GM13976 (cell line): ENCODE data around the gene ESPN.
"Not testable (repeated sequence)": the region's sequence is repeated elsewhere in the genome, so short reads cannot be mapped to it uniquely, and the experiment has no call there.

Source experiments
- DNase-seq: peaks from one replicate; pipeline ENCODE4 v3.0.0; 2012; ENCODE audit warnings: low spot score
- CTCF ChIP-seq: IDR thresholded peaks from 2 replicates; pipeline ENCODE4 v1.5.1; 2012; ENCODE audit warnings: borderline replicate concordance, mild to moderate bottlenecking; ENCODE audit not compliant: insufficient read depth; ENCODE audit errors: extremely low read depth, missing control alignments, control extremely low read depth
- in situ Hi-C: fragments of 300-500 bp; cut with MboI; formaldehyde crosslinking; loops from one replicate; pipeline ENCODE4 v1.12.0; 2022; ENCODE audit warnings: low sequenced_read_pairs, mixed read lengths, inconsistent platforms; ENCODE audit not compliant: unreplicated experiment

The ESPN gene

GRCh38 chr1:6386371-6386949 lies 38.1 kb upstream of the ESPN start:
- no peak for DNase-seq
- in situ Hi-C loops, result no loop called here
- no peak for TF ChIP-seq CTCF

GRCh38 chr1:6389971-6390370 lies 34.6 kb upstream of the ESPN start:
- no peak for TF ChIP-seq CTCF
- DNase-seq, result no peak
- in situ Hi-C loops, result no loop called here

- no peak for TF ChIP-seq CTCF
- peak; percentile 26 for DNase-seq
- in situ Hi-C loops, result no loop called here
These were observed 32.4 kb upstream of the ESPN start for GRCh38 chr1:6391951-6392808.

GRCh38 chr1:6392809-6393399 lies 31.7 kb upstream of the ESPN start:
- no peak for DNase-seq
- in situ Hi-C loops, result no loop called here
- TF ChIP-seq CTCF, result no peak

- peak; percentile 97 for DNase-seq
- no peak for TF ChIP-seq CTCF
- in situ Hi-C loops, result no loop called here
These were observed 31.0 kb upstream of the ESPN start, which contains the start of gene ACOT7 for GRCh38 chr1:6393400-6394187. ACOT7 (minus strand) TSS chr1:6393767; CDS start chr1:6393399, 368 bp downstream.

GRCh38 chr1:6395130-6395529 lies 29.4 kb upstream of the ESPN start:
- DNase-seq, in situ Hi-C loops: not testable (repeated sequence)

GRCh38 chr1:6395781-6396244 lies 28.8 kb upstream of the ESPN start:
- in situ Hi-C loops, DNase-seq: not testable (repeated sequence)
